ENCODE results near the gene ATP2C2.

DNA sequence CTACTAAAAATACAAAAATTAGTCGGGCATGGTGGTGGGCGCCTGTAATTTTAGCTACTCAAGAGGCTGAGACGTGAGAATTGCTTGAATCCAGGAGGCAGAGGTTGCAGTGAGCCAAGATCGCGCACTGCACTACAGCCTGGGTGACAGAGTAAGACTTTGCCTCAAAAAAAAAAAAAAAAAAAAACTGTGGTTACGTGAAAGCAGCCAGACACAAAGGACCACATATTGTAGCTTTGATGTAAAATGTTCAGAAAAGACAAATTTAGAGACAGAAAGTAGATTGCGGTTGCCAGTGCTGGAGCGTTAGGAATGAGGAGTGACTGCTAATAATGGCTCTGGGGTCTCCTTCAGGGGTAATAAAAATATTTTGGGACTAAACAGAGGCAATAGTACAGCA lies 140.2 kb downstream of the ATP2C2 start:
- TF ChIP-seq, protein P1, sequence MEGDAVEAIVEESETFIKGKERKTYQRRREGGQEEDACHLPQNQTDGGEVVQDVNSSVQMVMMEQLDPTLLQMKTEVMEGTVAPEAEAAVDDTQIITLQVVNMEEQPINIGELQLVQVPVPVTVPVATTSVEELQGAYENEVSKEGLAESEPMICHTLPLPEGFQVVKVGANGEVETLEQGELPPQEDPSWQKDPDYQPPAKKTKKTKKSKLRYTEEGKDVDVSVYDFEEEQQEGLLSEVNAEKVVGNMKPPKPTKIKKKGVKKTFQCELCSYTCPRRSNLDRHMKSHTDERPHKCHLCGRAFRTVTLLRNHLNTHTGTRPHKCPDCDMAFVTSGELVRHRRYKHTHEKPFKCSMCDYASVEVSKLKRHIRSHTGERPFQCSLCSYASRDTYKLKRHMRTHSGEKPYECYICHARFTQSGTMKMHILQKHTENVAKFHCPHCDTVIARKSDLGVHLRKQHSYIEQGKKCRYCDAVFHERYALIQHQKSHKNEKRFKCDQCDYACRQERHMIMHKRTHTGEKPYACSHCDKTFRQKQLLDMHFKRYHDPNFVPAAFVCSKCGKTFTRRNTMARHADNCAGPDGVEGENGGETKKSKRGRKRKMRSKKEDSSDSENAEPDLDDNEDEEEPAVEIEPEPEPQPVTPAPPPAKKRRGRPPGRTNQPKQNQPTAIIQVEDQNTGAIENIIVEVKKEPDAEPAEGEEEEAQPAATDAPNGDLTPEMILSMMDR (conservative IDR thresholded peaks at IDR 0.05; ENCODE audit: low read depth, low read length) = no peak
- TF ChIP-seq EZH2 (IDR thresholded peaks at IDR 0.05; ENCODE audit: borderline replicate concordance, low read depth, low read length, poor library complexity, severe bottlenecking) = no peak
